ENCODE measurements around the gene ARHGAP33. TPM values are rescaled to one million over a fixed set of nuclear protein-coding genes. Genes with fewer than 3 reads are reported as not detected.

The ARHGAP33 gene, protein sequence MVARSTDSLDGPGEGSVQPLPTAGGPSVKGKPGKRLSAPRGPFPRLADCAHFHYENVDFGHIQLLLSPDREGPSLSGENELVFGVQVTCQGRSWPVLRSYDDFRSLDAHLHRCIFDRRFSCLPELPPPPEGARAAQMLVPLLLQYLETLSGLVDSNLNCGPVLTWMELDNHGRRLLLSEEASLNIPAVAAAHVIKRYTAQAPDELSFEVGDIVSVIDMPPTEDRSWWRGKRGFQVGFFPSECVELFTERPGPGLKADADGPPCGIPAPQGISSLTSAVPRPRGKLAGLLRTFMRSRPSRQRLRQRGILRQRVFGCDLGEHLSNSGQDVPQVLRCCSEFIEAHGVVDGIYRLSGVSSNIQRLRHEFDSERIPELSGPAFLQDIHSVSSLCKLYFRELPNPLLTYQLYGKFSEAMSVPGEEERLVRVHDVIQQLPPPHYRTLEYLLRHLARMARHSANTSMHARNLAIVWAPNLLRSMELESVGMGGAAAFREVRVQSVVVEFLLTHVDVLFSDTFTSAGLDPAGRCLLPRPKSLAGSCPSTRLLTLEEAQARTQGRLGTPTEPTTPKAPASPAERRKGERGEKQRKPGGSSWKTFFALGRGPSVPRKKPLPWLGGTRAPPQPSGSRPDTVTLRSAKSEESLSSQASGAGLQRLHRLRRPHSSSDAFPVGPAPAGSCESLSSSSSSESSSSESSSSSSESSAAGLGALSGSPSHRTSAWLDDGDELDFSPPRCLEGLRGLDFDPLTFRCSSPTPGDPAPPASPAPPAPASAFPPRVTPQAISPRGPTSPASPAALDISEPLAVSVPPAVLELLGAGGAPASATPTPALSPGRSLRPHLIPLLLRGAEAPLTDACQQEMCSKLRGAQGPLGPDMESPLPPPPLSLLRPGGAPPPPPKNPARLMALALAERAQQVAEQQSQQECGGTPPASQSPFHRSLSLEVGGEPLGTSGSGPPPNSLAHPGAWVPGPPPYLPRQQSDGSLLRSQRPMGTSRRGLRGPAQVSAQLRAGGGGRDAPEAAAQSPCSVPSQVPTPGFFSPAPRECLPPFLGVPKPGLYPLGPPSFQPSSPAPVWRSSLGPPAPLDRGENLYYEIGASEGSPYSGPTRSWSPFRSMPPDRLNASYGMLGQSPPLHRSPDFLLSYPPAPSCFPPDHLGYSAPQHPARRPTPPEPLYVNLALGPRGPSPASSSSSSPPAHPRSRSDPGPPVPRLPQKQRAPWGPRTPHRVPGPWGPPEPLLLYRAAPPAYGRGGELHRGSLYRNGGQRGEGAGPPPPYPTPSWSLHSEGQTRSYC
- total RNA-seq = under 0.01 TPM in 1 of 2 replicates, not detected in the other

DNA sequence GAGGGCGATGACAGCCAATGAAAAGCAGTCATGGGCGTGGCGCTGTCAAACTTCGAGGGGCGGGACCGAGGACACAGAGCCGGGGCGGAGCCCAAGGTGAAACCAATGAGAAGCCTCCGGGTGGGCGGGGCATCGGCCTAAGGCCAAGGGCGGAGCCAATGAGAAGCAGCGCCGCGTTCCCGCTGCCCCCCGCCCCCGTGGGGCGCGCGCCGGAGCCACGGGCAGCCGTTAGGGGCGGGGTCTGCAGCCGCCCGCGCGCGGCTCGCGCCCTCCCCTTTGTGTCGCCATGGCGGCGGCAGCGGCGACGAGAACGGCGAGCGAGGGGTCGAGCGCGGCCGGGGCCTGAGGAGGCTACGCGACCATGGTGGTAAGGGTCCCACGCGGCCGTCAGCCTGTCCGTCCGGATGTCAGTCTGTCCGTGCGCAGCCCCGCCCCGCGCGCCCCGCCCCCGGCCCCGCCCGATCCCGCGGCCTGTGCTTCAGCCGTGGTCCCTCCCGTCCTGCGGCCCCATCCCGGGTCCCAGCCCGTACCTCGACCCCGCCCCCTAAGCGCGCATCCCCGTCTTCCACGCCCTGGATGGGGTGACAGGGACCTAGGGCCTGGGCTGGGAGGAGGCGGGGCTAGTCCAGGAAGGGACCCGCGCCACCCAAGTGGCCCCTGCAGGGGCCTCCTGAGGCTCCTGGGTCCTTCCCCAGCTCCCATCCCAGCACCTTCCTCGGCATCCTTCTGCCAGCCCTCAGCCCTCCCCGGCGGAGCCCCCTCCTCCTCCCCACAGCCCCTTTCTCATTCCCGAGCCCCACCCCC, at the start of gene ARHGAP33:
TSS of gene ARHGAP33 (plus strand) at position 267 of the 804 bp plus-strand sequence. CDS start at position 362, 95 bp downstream.
- FAIRE-seq (no peak), DNase-seq (ENCODE audit: low read depth) (peak; percentile 90)
- H3K27me3 ChIP-seq (ENCODE audit: control insufficient read depth, insufficient read depth, low read length) = no peaks in the 10 kb centered on the region
- peak within 1 kb of the TSS; percentile 58 for H3K4me3 ChIP-seq (ENCODE audit: low read depth, low read length)
- H3K36me3 ChIP-seq (ENCODE audit: control insufficient read depth, insufficient read depth, low read length) = no peaks in the 10 kb centered on the region
- TF ChIP-seq, protein P1, sequence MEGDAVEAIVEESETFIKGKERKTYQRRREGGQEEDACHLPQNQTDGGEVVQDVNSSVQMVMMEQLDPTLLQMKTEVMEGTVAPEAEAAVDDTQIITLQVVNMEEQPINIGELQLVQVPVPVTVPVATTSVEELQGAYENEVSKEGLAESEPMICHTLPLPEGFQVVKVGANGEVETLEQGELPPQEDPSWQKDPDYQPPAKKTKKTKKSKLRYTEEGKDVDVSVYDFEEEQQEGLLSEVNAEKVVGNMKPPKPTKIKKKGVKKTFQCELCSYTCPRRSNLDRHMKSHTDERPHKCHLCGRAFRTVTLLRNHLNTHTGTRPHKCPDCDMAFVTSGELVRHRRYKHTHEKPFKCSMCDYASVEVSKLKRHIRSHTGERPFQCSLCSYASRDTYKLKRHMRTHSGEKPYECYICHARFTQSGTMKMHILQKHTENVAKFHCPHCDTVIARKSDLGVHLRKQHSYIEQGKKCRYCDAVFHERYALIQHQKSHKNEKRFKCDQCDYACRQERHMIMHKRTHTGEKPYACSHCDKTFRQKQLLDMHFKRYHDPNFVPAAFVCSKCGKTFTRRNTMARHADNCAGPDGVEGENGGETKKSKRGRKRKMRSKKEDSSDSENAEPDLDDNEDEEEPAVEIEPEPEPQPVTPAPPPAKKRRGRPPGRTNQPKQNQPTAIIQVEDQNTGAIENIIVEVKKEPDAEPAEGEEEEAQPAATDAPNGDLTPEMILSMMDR (IDR thresholded peaks at IDR 0.05; ENCODE audit: insufficient read depth, low read length, severe bottlenecking) = no peak

DNA sequence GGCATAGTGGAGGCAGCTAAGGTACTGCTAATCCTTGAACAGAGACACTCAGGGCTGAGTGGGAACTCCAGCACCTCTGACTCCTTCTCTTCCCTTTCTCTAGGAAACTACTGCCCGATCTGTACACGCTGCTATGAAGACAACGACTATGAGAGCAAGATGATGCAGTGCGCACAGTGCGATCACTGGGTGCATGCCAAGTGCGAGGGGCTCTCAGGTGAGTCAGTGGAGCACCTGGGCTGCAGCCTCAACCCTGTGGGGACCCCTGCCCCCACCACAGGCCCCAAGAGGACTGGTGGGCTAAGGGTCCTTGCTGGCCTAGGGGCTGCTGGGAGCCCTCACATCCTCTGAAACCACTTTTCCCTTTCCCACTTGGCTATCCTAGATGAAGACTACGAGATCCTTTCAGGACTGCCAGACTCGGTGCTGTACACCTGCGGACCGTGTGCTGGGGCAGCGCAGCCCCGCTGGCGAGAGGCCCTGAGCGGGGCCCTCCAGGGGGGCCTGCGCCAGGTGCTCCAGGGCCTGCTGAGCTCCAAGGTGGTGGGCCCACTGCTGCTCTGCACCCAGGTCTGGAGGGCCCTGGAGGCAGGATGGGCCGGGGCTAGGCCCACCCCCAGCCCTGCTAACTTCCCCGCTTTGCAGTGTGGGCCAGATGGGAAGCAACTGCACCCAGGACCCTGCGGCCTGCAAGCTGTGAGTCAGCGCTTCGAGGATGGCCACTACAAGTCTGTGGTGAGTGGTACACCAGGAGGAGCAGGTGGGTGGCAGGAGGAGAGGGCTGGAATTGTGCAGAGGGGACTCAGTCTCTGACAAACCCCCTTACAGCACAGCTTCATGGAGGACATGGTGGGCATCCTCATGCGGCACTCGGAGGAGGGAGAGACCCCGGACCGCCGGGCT, 48.1 kb upstream of the ARHGAP33 start:
- Histone ChIP-seq H3K4me3 (ENCODE audit: low read depth, low read length) (no peak overlapping the region), H3K27me3 (ENCODE audit: control insufficient read depth, insufficient read depth, low read length) (no peaks in the 10 kb centered on the region), H3K36me3 (ENCODE audit: control insufficient read depth, insufficient read depth, low read length) (peaks cover 70% of the 10 kb centered on the region)
- DNase-seq (ENCODE audit: low read depth) (no peak), FAIRE-seq (no peak)
- TF ChIP-seq, protein P1 (IDR thresholded peaks at IDR 0.05; ENCODE audit: insufficient read depth, low read length, severe bottlenecking) = no peak

DNA sequence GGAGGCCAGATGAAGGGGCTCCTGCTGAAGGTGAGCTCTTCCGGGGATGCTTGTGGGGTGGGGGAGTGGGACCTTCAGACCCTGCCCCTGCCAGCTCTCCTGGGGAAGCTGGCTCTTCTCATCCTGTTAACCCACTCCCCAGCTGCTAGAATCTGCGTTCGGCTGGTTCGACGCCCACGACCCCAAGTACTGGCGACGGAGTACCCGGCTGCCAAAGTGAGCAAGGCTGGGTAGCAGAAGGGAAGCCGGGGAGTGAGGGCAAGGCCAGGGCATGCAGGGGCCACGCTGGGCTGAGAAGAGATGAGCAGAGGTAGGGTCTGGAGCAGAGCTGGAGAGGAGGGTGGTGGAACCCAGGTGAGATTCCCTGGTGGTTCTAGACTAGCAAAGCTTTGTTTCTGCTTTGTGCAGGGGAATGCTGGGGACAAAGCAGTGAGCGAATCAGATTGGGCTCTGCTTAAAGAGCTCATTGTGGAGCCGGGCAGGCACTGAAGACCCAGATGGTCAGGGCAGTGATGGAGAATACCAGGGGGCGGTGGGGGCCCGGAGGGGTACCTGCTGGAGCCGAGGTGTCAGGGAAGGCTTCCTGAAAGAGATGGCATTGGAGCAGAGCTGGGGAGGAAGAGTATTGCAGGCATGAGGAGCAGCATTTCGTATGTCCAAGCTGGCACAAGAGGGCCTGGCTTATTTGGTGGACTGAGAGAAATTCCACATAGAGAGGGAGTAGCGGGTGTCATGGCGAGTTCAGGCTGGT, 47.2 kb upstream of the ARHGAP33 start:
- H3K36me3 ChIP-seq (ENCODE audit: control insufficient read depth, insufficient read depth, low read length) = peaks cover 67% of the 10 kb centered on the region
- TF ChIP-seq, protein P1 (IDR thresholded peaks at IDR 0.05; ENCODE audit: insufficient read depth, low read length, severe bottlenecking) = no peak
- no peak for DNase-seq (ENCODE audit: low read depth)
- H3K4me3 ChIP-seq (ENCODE audit: low read depth, low read length) = no peak overlapping the region
- FAIRE-seq = no peak
- no peaks in the 10 kb centered on the region for H3K27me3 ChIP-seq (ENCODE audit: control insufficient read depth, insufficient read depth, low read length)

DNA sequence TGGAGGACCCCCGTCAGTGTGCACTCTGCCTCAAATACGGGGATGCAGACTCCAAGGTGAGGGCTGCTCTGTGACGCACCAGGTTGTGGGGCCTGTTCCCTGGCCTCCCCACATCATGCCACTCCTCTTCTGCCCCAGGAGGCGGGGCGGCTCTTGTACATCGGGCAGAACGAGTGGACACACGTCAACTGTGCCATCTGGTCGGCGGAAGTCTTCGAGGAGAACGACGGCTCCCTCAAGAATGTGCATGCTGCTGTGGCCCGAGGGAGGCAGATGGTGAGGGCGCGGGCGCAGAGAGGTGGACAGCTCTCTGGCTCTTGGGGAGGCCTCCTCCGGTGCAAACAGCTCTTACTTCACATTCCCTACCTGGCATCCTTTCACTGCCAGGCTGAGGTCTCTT, 46.3 kb upstream of the ARHGAP33 start:
- no peak for DNase-seq (ENCODE audit: low read depth)
- TF ChIP-seq, protein P1 (IDR thresholded peaks at IDR 0.05; ENCODE audit: insufficient read depth, low read length, severe bottlenecking) = no peak
- Histone ChIP-seq H3K27me3 (ENCODE audit: control insufficient read depth, insufficient read depth, low read length) (no peaks in the 10 kb centered on the region), H3K4me3 (ENCODE audit: low read depth, low read length) (no peak overlapping the region), H3K36me3 (ENCODE audit: control insufficient read depth, insufficient read depth, low read length) (peaks cover 66% of the 10 kb centered on the region)
- FAIRE-seq = no peak

Data from bronchial epithelial cell (primary cell).